Measurements from ENCODE around the gene HIPK2. TPM values are rescaled to one million over a fixed set of nuclear protein-coding genes. Genes with fewer than 3 reads are reported as not detected.
"Not testable (repeated sequence)": the region's sequence is repeated elsewhere in the genome, so short reads cannot be mapped to it uniquely, and the experiment has no call there.

HIPK2 gene
- total RNA-seq, 2 donors from 2014 or later: 28.7 to 35.4 TPM

GRCh38 chr7:139670662-139671061 is 107.1 kb downstream of the HIPK2 start:
- not testable (repeated sequence) for H3K27ac Mint-ChIP-seq; H3K9me3 Mint-ChIP-seq; H3K27me3 Mint-ChIP-seq (ENCODE audit: low read depth); H3K36me3 Mint-ChIP-seq (ENCODE audit: insufficient read depth in 2 of 2); H3K4me3 Mint-ChIP-seq; ATAC-seq (replicated peaks in 1 of 2); DNase-seq
- peaks cover 65% of the 10 kb centered on the region for H3K4me1 Mint-ChIP-seq (ENCODE audit: low read depth)

DNA sequence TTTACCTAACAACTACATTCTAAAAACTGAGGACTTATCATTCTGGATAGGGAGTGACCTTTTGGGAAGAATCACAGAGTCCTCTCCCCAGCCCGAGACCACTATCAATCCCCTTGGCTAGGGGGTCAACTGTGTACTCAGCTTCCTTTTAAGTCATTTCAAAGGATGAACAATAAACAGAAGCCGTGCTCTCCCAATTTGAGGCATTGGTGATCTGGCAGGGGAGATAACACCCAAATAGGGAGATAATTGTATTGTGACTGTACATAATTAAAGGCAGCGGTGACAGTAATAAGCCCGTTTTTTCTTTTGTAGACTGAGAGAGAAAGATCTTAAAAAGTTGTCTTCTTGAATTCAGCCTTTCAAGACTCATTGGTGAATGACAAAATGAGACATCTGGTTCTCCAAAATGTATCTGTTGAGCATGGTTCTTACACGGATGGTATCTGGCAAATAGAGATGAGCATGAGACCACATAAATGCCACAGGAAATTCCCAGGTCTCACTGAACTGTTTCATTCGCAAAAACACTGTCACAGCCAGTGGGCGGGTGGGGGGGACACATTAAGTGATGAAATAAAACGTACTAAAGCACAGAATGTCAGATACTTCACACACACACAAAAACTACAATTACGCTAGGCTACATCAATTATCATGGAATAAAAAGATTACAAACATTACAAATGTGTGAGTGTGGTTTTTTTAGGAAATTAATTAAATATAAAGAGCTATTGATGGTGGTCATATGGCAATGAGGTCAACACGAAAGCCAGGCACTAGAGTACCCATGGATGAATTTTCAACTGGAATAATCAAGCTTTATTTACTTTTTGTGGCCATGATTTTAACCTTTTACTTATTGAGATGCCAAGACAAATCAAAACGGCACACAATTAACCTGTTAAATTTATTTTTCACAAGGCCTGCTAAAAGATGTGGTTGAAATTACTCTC is 108.4 kb downstream of the HIPK2 start:
- Mint-ChIP-seq H3K27ac (peak overlapping the region; percentile 6), H3K4me3 (peak overlapping the region; percentile 38 to 68), H3K36me3 (ENCODE audit: insufficient read depth in 2 of 2) (no peaks in the 10 kb centered on the region), H3K4me1 (ENCODE audit: low read depth) (peaks cover 52% of the 10 kb centered on the region), H3K9me3 (no peaks in the 10 kb centered on the region), H3K27me3 (ENCODE audit: low read depth) (no peaks in the 10 kb centered on the region)
- no peak for DNase-seq
- ATAC-seq (replicated peaks in 1 of 2): peak in 1 of 2 donors; percentile 31

- Mint-ChIP-seq H3K4me3 (no peak overlapping the region), H3K9me3 (no peaks in the 10 kb centered on the region), H3K36me3 (ENCODE audit: insufficient read depth in 2 of 2) (no peaks in the 10 kb centered on the region), H3K27ac (no peak overlapping the region), H3K4me1 (ENCODE audit: low read depth) (peaks cover 32% of the 10 kb centered on the region), H3K27me3 (ENCODE audit: low read depth) (no peaks in the 10 kb centered on the region)
- ATAC-seq (replicated peaks in 1 of 2): no peak
- no peak for DNase-seq
Measured at GRCh38 chr7:139667377-139667776, 110.4 kb downstream of the HIPK2 start.

GRCh38 chr7:139666501-139666900 is 111.3 kb downstream of the HIPK2 start:
- Mint-ChIP-seq H3K27ac (no peak overlapping the region), H3K4me1 (ENCODE audit: low read depth) (peaks cover 27% of the 10 kb centered on the region), H3K27me3 (ENCODE audit: low read depth) (no peaks in the 10 kb centered on the region), H3K4me3 (no peak overlapping the region), H3K36me3 (ENCODE audit: insufficient read depth in 2 of 2) (no peaks in the 10 kb centered on the region), H3K9me3 (no peaks in the 10 kb centered on the region)
- ATAC-seq (replicated peaks in 1 of 2) (no peak), DNase-seq (no peak)

GRCh38 chr7:139664434-139664833 is 113.4 kb downstream of the HIPK2 start:
- DNase-seq (no peak), ATAC-seq (replicated peaks in 1 of 2) (no peak)
- no peak overlapping the region for H3K4me3 Mint-ChIP-seq
- no peaks in the 10 kb centered on the region for H3K27me3 Mint-ChIP-seq (ENCODE audit: low read depth)
- H3K27ac Mint-ChIP-seq: no peak overlapping the region
- H3K36me3 Mint-ChIP-seq (ENCODE audit: insufficient read depth in 2 of 2): no peaks in the 10 kb centered on the region
- no peaks in the 10 kb centered on the region for H3K9me3 Mint-ChIP-seq
- peaks cover 9% of the 10 kb centered on the region for H3K4me1 Mint-ChIP-seq (ENCODE audit: low read depth)

GRCh38 chr7:139663608-139664177 is 114.1 kb downstream of the HIPK2 start:
- DNase-seq: no peak
- H3K4me1 Mint-ChIP-seq (ENCODE audit: low read depth): peaks cover 1% of the 10 kb centered on the region
- H3K36me3 Mint-ChIP-seq (ENCODE audit: insufficient read depth in 2 of 2): no peaks in the 10 kb centered on the region
- no peak overlapping the region for H3K4me3 Mint-ChIP-seq
- no peak for ATAC-seq (replicated peaks in 1 of 2)
- H3K9me3 Mint-ChIP-seq: no peaks in the 10 kb centered on the region
- no peak overlapping the region for H3K27ac Mint-ChIP-seq
- no peaks in the 10 kb centered on the region for H3K27me3 Mint-ChIP-seq (ENCODE audit: low read depth)

DNA sequence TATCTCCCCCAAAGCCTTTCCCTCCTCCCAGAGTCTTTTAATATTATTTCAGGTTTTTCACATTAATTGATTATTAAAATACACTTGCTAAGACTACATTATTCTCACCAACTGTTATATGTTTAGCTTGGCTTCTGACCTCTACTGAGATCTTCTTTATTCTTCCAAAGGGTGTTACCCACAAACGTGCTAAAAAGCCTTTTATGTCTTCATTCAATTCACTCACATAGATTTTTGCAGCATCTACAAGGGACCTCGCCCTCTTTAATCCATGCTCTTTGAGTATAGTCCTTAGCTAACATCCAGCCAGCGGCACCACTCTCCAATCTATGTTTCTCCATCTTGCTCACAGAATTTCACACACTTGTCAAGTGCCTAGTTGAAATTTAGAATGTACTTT is 115.9 kb downstream of the HIPK2 start:
- DNase-seq (no peak), ATAC-seq (replicated peaks in 1 of 2) (no peak)
- no peaks in the 10 kb centered on the region for H3K9me3 Mint-ChIP-seq
- no peak overlapping the region for H3K27ac Mint-ChIP-seq
- H3K36me3 Mint-ChIP-seq (ENCODE audit: insufficient read depth in 2 of 2): no peaks in the 10 kb centered on the region
- H3K4me3 Mint-ChIP-seq: no peak overlapping the region
- H3K4me1 Mint-ChIP-seq (ENCODE audit: low read depth): peaks cover 13% of the 10 kb centered on the region
- H3K27me3 Mint-ChIP-seq (ENCODE audit: low read depth): no peaks in the 10 kb centered on the region

DNA sequence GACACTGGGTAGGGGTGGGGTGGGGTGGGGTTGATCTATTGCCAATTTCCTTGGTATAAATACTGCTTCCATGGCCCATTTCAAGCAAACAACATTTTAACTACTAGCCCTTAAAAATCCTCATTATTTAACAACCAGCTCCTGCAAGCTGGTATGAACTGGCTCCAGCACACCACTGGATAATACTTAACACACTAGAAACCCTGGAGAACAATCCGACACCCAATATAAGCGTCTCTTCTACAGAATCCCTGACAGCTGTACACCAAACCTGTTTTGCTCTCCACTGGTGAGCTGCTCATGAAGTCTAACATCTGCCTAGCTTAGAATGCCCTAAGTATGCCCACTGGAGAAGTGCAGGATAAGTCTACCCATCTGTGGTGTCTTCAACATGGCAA is 116.8 kb downstream of the HIPK2 start:
- no peak for ATAC-seq (replicated peaks in 1 of 2)
- Mint-ChIP-seq H3K9me3 (no peaks in the 10 kb centered on the region), H3K4me1 (ENCODE audit: low read depth) (peaks cover 15% of the 10 kb centered on the region)

DNA sequence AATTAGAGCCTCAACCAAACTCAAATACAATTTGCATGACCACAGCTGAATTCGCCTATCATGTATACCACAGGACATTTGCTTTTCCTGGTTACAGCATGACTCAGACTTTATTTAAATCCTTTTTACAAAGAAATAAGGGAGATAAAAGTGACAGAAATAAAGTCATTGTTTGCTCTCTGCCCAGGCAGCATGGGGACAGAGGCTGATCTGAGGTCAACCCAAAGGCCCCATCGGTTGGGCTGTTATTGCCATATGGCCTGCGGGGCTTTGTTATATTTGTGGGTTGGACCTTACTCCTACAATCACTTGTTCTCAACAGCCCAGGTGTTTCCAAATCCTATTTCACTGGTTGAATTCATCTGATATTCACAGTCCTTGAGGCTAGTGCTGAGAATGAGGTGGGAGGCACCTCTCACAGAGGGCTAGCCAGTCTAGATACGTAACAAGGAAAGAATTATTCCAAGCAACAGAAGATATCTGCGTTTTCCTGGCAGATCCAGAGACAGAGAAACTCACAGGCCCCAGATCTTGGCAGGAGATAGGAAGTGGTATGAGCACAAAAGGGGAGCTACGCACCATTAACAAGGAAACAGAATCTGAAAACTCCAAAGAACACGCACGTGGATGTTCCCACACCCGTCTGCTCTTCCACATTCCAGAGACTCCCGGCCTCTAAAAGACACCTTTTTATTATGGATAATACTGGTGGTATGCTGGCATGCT is 117.3 kb downstream of the HIPK2 start:
- no peak overlapping the region for H3K27ac Mint-ChIP-seq
- H3K36me3 Mint-ChIP-seq (ENCODE audit: insufficient read depth in 2 of 2): no peaks in the 10 kb centered on the region
- H3K27me3 Mint-ChIP-seq (ENCODE audit: low read depth): no peaks in the 10 kb centered on the region
- H3K9me3 Mint-ChIP-seq: no peaks in the 10 kb centered on the region
- no peak for DNase-seq
- no peak for ATAC-seq (replicated peaks in 1 of 2)
- H3K4me1 Mint-ChIP-seq (ENCODE audit: low read depth): peaks cover 18% of the 10 kb centered on the region
- no peak overlapping the region for H3K4me3 Mint-ChIP-seq

More for the DNA sequence above, 116.8 kb downstream of the HIPK2 start:
- H3K4me3 Mint-ChIP-seq: no peak overlapping the region
- H3K36me3 Mint-ChIP-seq (ENCODE audit: insufficient read depth in 2 of 2): no peaks in the 10 kb centered on the region
- H3K27me3 Mint-ChIP-seq (ENCODE audit: low read depth): no peaks in the 10 kb centered on the region
- H3K27ac Mint-ChIP-seq: no peak overlapping the region
- no peak for DNase-seq

DNA sequence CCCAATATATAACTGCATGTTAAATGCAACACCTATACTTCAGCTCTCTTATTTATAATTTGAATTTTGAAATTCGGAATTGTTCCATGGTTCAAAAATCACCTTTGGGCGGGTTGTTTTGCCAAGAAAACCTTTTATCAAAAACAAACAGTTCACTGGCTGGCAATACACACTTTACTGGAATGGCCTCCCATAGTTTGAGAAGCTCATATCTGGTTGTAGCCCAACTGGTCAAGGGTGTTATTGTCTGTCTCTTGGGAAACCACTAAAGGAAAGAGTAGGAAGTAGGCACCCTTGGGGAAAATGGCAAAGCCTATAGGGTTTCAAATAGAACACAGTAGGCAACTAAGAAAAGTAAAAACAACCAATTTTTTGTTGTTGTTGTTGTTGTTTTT is 117.9 kb downstream of the HIPK2 start:
- Mint-ChIP-seq H3K4me3 (no peak overlapping the region), H3K9me3 (no peaks in the 10 kb centered on the region), H3K27ac (no peak overlapping the region), H3K4me1 (ENCODE audit: low read depth) (peaks cover 18% of the 10 kb centered on the region), H3K36me3 (ENCODE audit: insufficient read depth in 2 of 2) (no peaks in the 10 kb centered on the region), H3K27me3 (ENCODE audit: low read depth) (no peaks in the 10 kb centered on the region)
- ATAC-seq (replicated peaks in 1 of 2) (no peak), DNase-seq (no peak)

GRCh38 chr7:139658908-139659675 is 118.7 kb downstream of the HIPK2 start:
- Mint-ChIP-seq H3K36me3 (ENCODE audit: insufficient read depth in 2 of 2) (no peaks in the 10 kb centered on the region), H3K9me3 (no peaks in the 10 kb centered on the region), H3K4me3 (no peak overlapping the region), H3K27ac (no peak overlapping the region), H3K4me1 (ENCODE audit: low read depth) (peaks cover 18% of the 10 kb centered on the region), H3K27me3 (ENCODE audit: low read depth) (no peaks in the 10 kb centered on the region)
- no peak for ATAC-seq (replicated peaks in 1 of 2)
- DNase-seq: no peak

DNA sequence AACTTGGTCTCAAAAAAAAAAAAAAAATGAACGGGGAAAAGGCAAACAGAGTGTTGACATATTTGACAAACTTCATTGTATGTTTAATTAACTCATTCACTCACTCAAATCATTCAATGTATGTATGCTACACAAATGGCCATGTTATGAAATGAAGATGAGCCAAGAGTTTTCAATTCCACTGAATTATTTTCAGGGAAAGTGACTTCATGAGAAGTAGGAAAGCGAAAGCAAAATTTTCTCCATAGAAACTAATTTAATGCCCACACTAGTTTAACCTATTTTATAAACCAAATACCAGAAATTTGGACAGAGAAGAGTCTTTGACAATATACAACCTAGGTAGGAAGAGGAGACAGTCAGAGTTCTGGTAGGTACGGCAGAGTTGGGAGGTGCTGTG is 119.5 kb downstream of the HIPK2 start:
- Mint-ChIP-seq H3K9me3 (no peaks in the 10 kb centered on the region), H3K27me3 (ENCODE audit: low read depth) (no peaks in the 10 kb centered on the region), H3K36me3 (ENCODE audit: insufficient read depth in 2 of 2) (no peaks in the 10 kb centered on the region), H3K4me3 (no peak overlapping the region), H3K27ac (no peak overlapping the region), H3K4me1 (ENCODE audit: low read depth) (peaks cover 18% of the 10 kb centered on the region)
- ATAC-seq (replicated peaks in 1 of 2): no peak
- no peak for DNase-seq

- Mint-ChIP-seq H3K27ac (peak overlapping the region; percentile 31), H3K9me3 (no peaks in the 10 kb centered on the region), H3K36me3 (ENCODE audit: insufficient read depth in 2 of 2) (no peaks in the 10 kb centered on the region), H3K27me3 (ENCODE audit: low read depth) (no peaks in the 10 kb centered on the region), H3K4me3 (no peak overlapping the region), H3K4me1 (ENCODE audit: low read depth) (peaks cover 18% of the 10 kb centered on the region)
- DNase-seq (no peak), ATAC-seq (replicated peaks in 1 of 2) (no peak)
Measured at GRCh38 chr7:139657725-139658124, 120.1 kb downstream of the HIPK2 start.
